B cell (primary cell): ENCODE results near the gene KRTAP9-2. TPM values are rescaled to one million over a fixed set of nuclear protein-coding genes. Genes with fewer than 3 reads are reported as not detected.

Source experiments
- ATAC-seq: fragments of 200-7000 bp; cut with Tn5 transposase; one replicate; pipeline ENCODE4 v1.10.0; 2021; ENCODE audit warnings: low read depth, mild to moderate bottlenecking, moderate number of reproducible peaks, moderate library complexity
- CTCF ChIA-PET: fragments of 350-600 bp; sonication (Branson Sonifier 250); formaldehyde crosslinking; loops from one replicate; lab custom pipeline; 2021; ENCODE audit warnings: antibody characterized with exemption, inconsistent platforms; lab: Charles Lee
- POLR2A ChIA-PET: fragments of 350-600 bp; sonication (Branson Sonifier 250); formaldehyde crosslinking; loops from one replicate; lab custom pipeline; 2021; ENCODE audit warnings: antibody characterized with exemption; lab: Charles Lee
- DNase-seq: peaks from one replicate; pipeline ENCODE4 v3.0.0; 2013
- H2AFZ ChIP-seq: 2 replicates; pipeline ENCODE4 v1.6.1; 2012; ENCODE audit warnings: mild to moderate bottlenecking, low read depth, low read length; ENCODE audit not compliant: insufficient read depth, poor library complexity, severe bottlenecking
- H3K27ac ChIP-seq, 2 donors: 1 replicate in 1 of 2; 2 replicates in 1 of 2; pipeline ENCODE4 v1.5.1; 2012 to 2013; ENCODE audit warnings: low read length in 2 of 2, mild to moderate bottlenecking in 2 of 2, moderate library complexity in 1 of 2
- H3K27me3 ChIP-seq, 4 experiments: fragments of 200-600 bp in 1 of 4; sonication (generic) in 1 of 4; replicated peaks in 1 of 4; 1 replicate in 2 of 4; 2 replicates in 2 of 4; pipeline versions ENCODE4 v1.6.1 to v1.7.0; 2013 to 2016; ENCODE audit warnings: low read length in 3 of 4, mild to moderate bottlenecking in 2 of 4, mixed read lengths in 1 of 4, moderate library complexity in 1 of 4; ENCODE audit not compliant: insufficient read depth in 4 of 4, control insufficient read depth in 3 of 4; ENCODE audit errors: control extremely low read depth in 1 of 4
- H3K36me3 ChIP-seq, 2 experiments: replicated peaks in 1 of 2; 1 replicate in 1 of 2; 2 replicates in 1 of 2; pipeline versions ENCODE4 v1.6.1 to v1.7.1; 2013; ENCODE audit warnings: low read length in 1 of 2; ENCODE audit not compliant: insufficient read depth in 2 of 2, control insufficient read depth in 1 of 2; ENCODE audit errors: control extremely low read depth in 1 of 2, extremely low read depth in 1 of 2
- H3K4me1 ChIP-seq, 2 donors: fragments of 200-600 bp in 1 of 2; sonication (generic) in 1 of 2; 1 replicate in 1 of 2; 2 replicates in 1 of 2; pipeline versions ENCODE4 v1.5.1 to v1.6.1; 2013 to 2017; ENCODE audit warnings: low read length in 2 of 2; ENCODE audit not compliant: control insufficient read depth in 2 of 2, insufficient read depth in 2 of 2
- H3K4me2 ChIP-seq: replicated peaks from 2 replicates; pipeline ENCODE3; 2012; ENCODE audit warnings: mild to moderate bottlenecking, low read depth, low read length; ENCODE audit not compliant: poor library complexity, severe bottlenecking
- H3K4me3 ChIP-seq, 5 experiments: fragments of 200-600 bp in 1 of 5; sonication (generic) in 1 of 5; 1 replicate in 3 of 5; 2 replicates in 2 of 5; pipeline versions ENCODE4 v1.5.1 to v1.7.0; 2011 to 2016; ENCODE audit warnings: low read length in 4 of 5, mild to moderate bottlenecking in 4 of 5, low read depth in 2 of 5, control low read depth in 1 of 5, moderate library complexity in 1 of 5; ENCODE audit not compliant: insufficient read depth in 1 of 5; ENCODE audit errors: control extremely low read depth in 1 of 5, extremely low read depth in 1 of 5
- H3K79me2 ChIP-seq: fragments of 200-600 bp; sonication (generic); one replicate; pipeline ENCODE4 v1.6.0; 2016; ENCODE audit warnings: low read length; ENCODE audit not compliant: control insufficient read depth, insufficient read depth
- H3K9ac ChIP-seq: fragments of 200-600 bp; sonication (generic); 2 replicates; pipeline ENCODE4 v1.6.1; 2017; ENCODE audit warnings: mild to moderate bottlenecking, low read length, moderate library complexity
- H3K9me3 ChIP-seq, 3 donors: one replicate each; pipeline versions ENCODE4 v1.6.1 to v1.7.1; 2013; ENCODE audit warnings: low read length in 2 of 3; ENCODE audit not compliant: control insufficient read depth in 2 of 3, insufficient read depth in 1 of 3; ENCODE audit errors: control extremely low read depth in 1 of 3
- H4K20me1 ChIP-seq: 2 replicates; pipeline ENCODE4 v1.6.0; 2012; ENCODE audit warnings: mild to moderate bottlenecking, low read length; ENCODE audit not compliant: insufficient read depth, control insufficient read depth, poor library complexity, severe bottlenecking
- H3K27ac Mint-ChIP-seq: one replicate; pipeline ENCODE4 v1.8.0; 2021; ENCODE audit warnings: mixed read lengths
- H3K27me3 Mint-ChIP-seq: one replicate; pipeline ENCODE4 v1.8.0; 2021; ENCODE audit warnings: mixed read lengths
- H3K4me1 Mint-ChIP-seq: one replicate; pipeline ENCODE4 v1.8.0; 2021; ENCODE audit warnings: mixed read lengths
- H3K4me3 Mint-ChIP-seq: one replicate; pipeline ENCODE4 v1.8.0; 2021; ENCODE audit warnings: mixed read lengths
- H3K9me3 Mint-ChIP-seq: one replicate; pipeline ENCODE4 v1.8.0; 2022; ENCODE audit warnings: mixed read lengths; ENCODE audit not compliant: insufficient read depth
- EZH2 ChIP-seq: IDR thresholded peaks from 2 replicates; pipeline ENCODE4 v1.6.1; 2012; ENCODE audit warnings: borderline replicate concordance, low read depth, mild to moderate bottlenecking, moderate library complexity, low read length; ENCODE audit not compliant: insufficient read depth, poor library complexity, severe bottlenecking
- whole genome bisulfite sequencing: methylation state at CpG from one replicate; pipeline ENCODE4 v1.1.5; 2013; ENCODE audit warnings: missing lambda C conversion rate; ENCODE audit not compliant: insufficient coverage; 5-methylcytosine and 5-hydroxymethylcytosine counted together
- intact Hi-C: fragments of 100-400 bp; cut with micrococcal nuclease; formaldehyde crosslinking; loops from one replicate; pipeline ENCODE4 v1.10.0; 2022
- polyA plus RNA-seq: library from polyadenylated mRNA; depleted of rRNA; stranded (reverse); fragments of >200 nt; gene quantifications from 2 replicates; pipeline ENCODE4 v1.2.3, GENCODE V29; 2012
- total RNA-seq, 2 donors: library from RNA; stranded (reverse); fragments of 120-200 nt in 1 of 2; gene quantifications; 1 replicate in 1 of 2; 2 replicates in 1 of 2; pipeline versions ENCODE4 v1.2.3 to v1.2.4, GENCODE V29; 2013 to 2022
- TF ChIP-seq, protein P1 (sequence below): fragments of 200-600 bp; IDR thresholded peaks from one replicate; pipeline ENCODE4 v1.8.0; 2022; ENCODE audit warnings: antibody characterized with exemption, mild to moderate bottlenecking

Gene KRTAP9-2
- total and polyA plus RNA-seq, 2 donors (not counting 1 experiment from before 2014, with no cell fraction given), result not detected

- Histone ChIP-seq H3K27me3 (no peaks in the 10 kb centered on the region), H3K4me3 (no peak overlapping the region), H2AFZ (no peak overlapping the region), H3K27ac (no peak overlapping the region), H3K36me3 (no peaks in the 10 kb centered on the region), H3K9ac (no peak overlapping the region), H3K4me1 (no peaks in the 10 kb centered on the region), H3K4me2 (no peak overlapping the region), H3K9me3 (peaks cover 0 to 4% (median 0%) of the 10 kb centered on the region in 3 donors), H3K79me2 (no peaks in the 10 kb centered on the region), H4K20me1 (no peaks in the 10 kb centered on the region)
- DNase-seq, result no peak
- Mint-ChIP-seq H3K4me3 (no peak overlapping the region), H3K9me3 (no peaks in the 10 kb centered on the region), H3K27me3 (peaks cover 30% of the 10 kb centered on the region), H3K27ac (no peak overlapping the region), H3K4me1 (no peaks in the 10 kb centered on the region)
- CTCF ChIA-PET, result no interaction called here
- WGBS, result no CpG with 5 or more reads among the region's 2 CpGs
- POLR2A ChIA-PET, result no interaction called here
- TF ChIP-seq, protein P1, sequence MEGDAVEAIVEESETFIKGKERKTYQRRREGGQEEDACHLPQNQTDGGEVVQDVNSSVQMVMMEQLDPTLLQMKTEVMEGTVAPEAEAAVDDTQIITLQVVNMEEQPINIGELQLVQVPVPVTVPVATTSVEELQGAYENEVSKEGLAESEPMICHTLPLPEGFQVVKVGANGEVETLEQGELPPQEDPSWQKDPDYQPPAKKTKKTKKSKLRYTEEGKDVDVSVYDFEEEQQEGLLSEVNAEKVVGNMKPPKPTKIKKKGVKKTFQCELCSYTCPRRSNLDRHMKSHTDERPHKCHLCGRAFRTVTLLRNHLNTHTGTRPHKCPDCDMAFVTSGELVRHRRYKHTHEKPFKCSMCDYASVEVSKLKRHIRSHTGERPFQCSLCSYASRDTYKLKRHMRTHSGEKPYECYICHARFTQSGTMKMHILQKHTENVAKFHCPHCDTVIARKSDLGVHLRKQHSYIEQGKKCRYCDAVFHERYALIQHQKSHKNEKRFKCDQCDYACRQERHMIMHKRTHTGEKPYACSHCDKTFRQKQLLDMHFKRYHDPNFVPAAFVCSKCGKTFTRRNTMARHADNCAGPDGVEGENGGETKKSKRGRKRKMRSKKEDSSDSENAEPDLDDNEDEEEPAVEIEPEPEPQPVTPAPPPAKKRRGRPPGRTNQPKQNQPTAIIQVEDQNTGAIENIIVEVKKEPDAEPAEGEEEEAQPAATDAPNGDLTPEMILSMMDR, result no peak
- ATAC-seq, result no peak
- intact Hi-C loops, result no loop called here
Observed at GRCh38 chr17:41223821-41224220, 2.6 kb upstream of the KRTAP9-2 start.

DNA sequence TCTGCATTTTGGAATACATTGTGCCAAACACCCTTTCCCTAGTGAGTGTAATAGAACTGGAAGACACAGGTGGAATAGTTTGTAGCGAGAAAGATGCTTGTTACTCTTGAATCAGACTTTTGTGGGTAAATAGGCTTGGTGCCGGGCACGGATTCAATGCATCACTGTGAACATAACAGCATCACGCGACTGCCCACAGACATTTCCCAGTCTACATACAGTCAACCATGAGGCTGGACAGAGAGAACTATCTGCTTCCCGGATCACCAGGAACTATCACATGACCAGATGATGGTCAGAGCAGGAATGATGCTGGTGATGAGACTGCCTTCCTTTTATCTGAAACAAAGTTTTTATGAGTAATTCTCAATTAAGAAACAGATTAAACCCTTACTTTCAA, 397 bp upstream of the KRTAP9-2 start:
- no peaks in the 10 kb centered on the region for H3K27me3 ChIP-seq
- no peak overlapping the region for H3K27ac ChIP-seq
- DNase-seq (no peak), ATAC-seq (no peak)
- H3K27me3 Mint-ChIP-seq, result peaks cover 26% of the 10 kb centered on the region
- H3K79me2 ChIP-seq, result no peaks in the 10 kb centered on the region
- H3K9me3 ChIP-seq, result no peaks in the 10 kb centered on the region
- H3K4me1 Mint-ChIP-seq, result peaks cover 2% of the 10 kb centered on the region
- H2AFZ ChIP-seq, result no peak overlapping the region
- no peaks in the 10 kb centered on the region for H3K36me3 ChIP-seq
- intact Hi-C loops, result no loop called here
- CTCF ChIA-PET, result no interaction called here
- H3K4me1 ChIP-seq, result peaks cover 0 to 4% of the 10 kb centered on the region in 2 donors
- H3K4me2 ChIP-seq, result no peak overlapping the region
- H4K20me1 ChIP-seq, result no peaks in the 10 kb centered on the region
- TF ChIP-seq, protein P1, result no peak
- TF ChIP-seq EZH2, result no peak
- no peak overlapping the region for H3K27ac Mint-ChIP-seq
- WGBS, result 100% methylated on average over 2 of the region's 6 CpGs
- no peak overlapping the region for H3K4me3 ChIP-seq
- no peak overlapping the region for H3K9ac ChIP-seq
- H3K4me3 Mint-ChIP-seq, result no peak overlapping the region
- H3K9me3 Mint-ChIP-seq, result no peaks in the 10 kb centered on the region
- POLR2A ChIA-PET, result no interaction called here
